GM23338 (cell line): ENCODE data around the gene HRK. TPM values are rescaled to one million over a fixed set of nuclear protein-coding genes. Genes with fewer than 3 reads are reported as not detected.
"Not testable (repeated sequence)": the region's sequence is repeated elsewhere in the genome, so short reads cannot be mapped to it uniquely, and the experiment has no call there.

Source experiments
- ATAC-seq: fragments of 200-7000 bp; cut with Tn5 transposase; 3 replicates; pipeline ENCODE4 v1.9.1; 2020
- DNase-seq: peaks from one replicate; pipeline ENCODE4 v3.0.0-alpha.2; 2015; ENCODE audit warnings: low spot score
- H2AFZ ChIP-seq: fragments of 200-600 bp; sonication (generic); 2 replicates; pipeline ENCODE4 v1.8.0; 2016; ENCODE audit warnings: antibody characterized with exemption, mild to moderate bottlenecking, moderate library complexity
- H3F3A ChIP-seq: fragments of 200-600 bp; sonication (generic); replicated peaks from 2 replicates; pipeline ENCODE4 v1.8.0; 2017; ENCODE audit warnings: antibody characterized with exemption, mixed run types, low read depth
- H3K27ac ChIP-seq: fragments of 200-600 bp; sonication (generic); 2 replicates; pipeline ENCODE4 v1.6.1; 2016; ENCODE audit warnings: low read depth
- H3K27me3 ChIP-seq: fragments of 200-600 bp; sonication (generic); 2 replicates; pipeline ENCODE4 v1.8.0; 2016; ENCODE audit warnings: mild to moderate bottlenecking, mixed run types, moderate library complexity; ENCODE audit not compliant: insufficient read depth
- H3K36me3 ChIP-seq: fragments of 200-600 bp; sonication (generic); 2 replicates; pipeline ENCODE4 v1.8.0; 2016; ENCODE audit warnings: mild to moderate bottlenecking; ENCODE audit not compliant: insufficient read depth
- H3K4me1 ChIP-seq: fragments of 200-600 bp; sonication (generic); 2 replicates; pipeline ENCODE4 v1.8.0; 2016; ENCODE audit warnings: mild to moderate bottlenecking, moderate library complexity; ENCODE audit not compliant: insufficient read depth
- H3K4me2 ChIP-seq: fragments of 200-600 bp; sonication (generic); 2 replicates; pipeline ENCODE4 v1.7.1; 2017; ENCODE audit warnings: mixed run types
- H3K4me3 ChIP-seq: fragments of 200-600 bp; sonication (generic); 2 replicates; pipeline ENCODE4 v1.6.1; 2016; ENCODE audit warnings: mixed run types
- H3K79me2 ChIP-seq: fragments of 200-600 bp; sonication (generic); replicated peaks from 2 replicates; pipeline ENCODE4 v1.8.0; 2017; ENCODE audit warnings: mild to moderate bottlenecking; ENCODE audit not compliant: insufficient read depth
- H3K9me2 ChIP-seq: fragments of 200-600 bp; sonication (generic); 2 replicates; pipeline ENCODE4 v1.8.0; 2017; ENCODE audit not compliant: insufficient read depth
- H4K20me1 ChIP-seq: fragments of 200-600 bp; sonication (generic); replicated peaks from 2 replicates; pipeline ENCODE4 v1.8.0; 2017; ENCODE audit warnings: mild to moderate bottlenecking; ENCODE audit not compliant: insufficient read depth
- H3K27ac Mint-ChIP-seq: 2 replicates; pipeline ENCODE4 v1.8.0; 2020; ENCODE audit warnings: inconsistent platforms, mild to moderate bottlenecking, moderate library complexity, mixed read lengths
- H3K27me3 Mint-ChIP-seq: 3 replicates; pipeline ENCODE4 v1.8.0; 2022; ENCODE audit warnings: low read depth, mild to moderate bottlenecking, moderate library complexity, mixed read lengths, inconsistent platforms; ENCODE audit not compliant: insufficient read depth, poor library complexity
- H3K36me3 Mint-ChIP-seq: 3 replicates; pipeline ENCODE4 v1.8.0; 2021; ENCODE audit warnings: low read depth, mild to moderate bottlenecking, inconsistent platforms, moderate library complexity, mixed read lengths
- H3K4me1 Mint-ChIP-seq: 3 replicates; pipeline ENCODE4 v1.8.0; 2020; ENCODE audit warnings: mild to moderate bottlenecking, inconsistent platforms, mixed read lengths
- H3K4me3 Mint-ChIP-seq: 3 replicates; pipeline ENCODE4 v1.8.0; 2021; ENCODE audit warnings: moderate library complexity, mild to moderate bottlenecking, inconsistent platforms, mixed read lengths
- H3K9me3 Mint-ChIP-seq: 3 replicates; pipeline ENCODE4 v1.8.0; 2020; ENCODE audit warnings: moderate library complexity, mild to moderate bottlenecking, inconsistent platforms, mixed read lengths
- CREB1 ChIP-seq: fragments of 250-450 bp; sonication (Bioruptor Pico); IDR thresholded peaks from 2 replicates; pipeline ENCODE4 v1.5.0; 2020; ENCODE audit warnings: low read depth, mild to moderate bottlenecking, moderate library complexity
- CTCF ChIP-seq, 2 experiments: fragments of 200-600 bp in 1 of 2; sonication (generic) in 1 of 2; conservative IDR thresholded peaks; 2 replicates each; pipeline versions ENCODE4 v1.5.1 to v1.6.1; 2016 to 2017; ENCODE audit warnings: antibody characterized with exemption in 2 of 2, low read depth in 2 of 2, mild to moderate bottlenecking in 2 of 2, moderate library complexity in 1 of 2
- EZH2phosphoT487 ChIP-seq: fragments of 200-600 bp; sonication (generic); IDR thresholded peaks from one replicate; pipeline ENCODE4 v1.8.1; 2018; ENCODE audit warnings: antibody characterized with exemption; ENCODE audit not compliant: unreplicated experiment
- NANOG ChIP-seq: IDR thresholded peaks from 2 replicates; pipeline ENCODE4 v1.6.1; 2016; ENCODE audit warnings: antibody characterized with exemption, borderline replicate concordance
- POLR2AphosphoS5 ChIP-seq: IDR thresholded peaks from 2 replicates; pipeline ENCODE4 v1.6.1; 2016; ENCODE audit warnings: antibody characterized with exemption, low read depth
- REST ChIP-seq: IDR thresholded peaks from one replicate; pipeline ENCODE4 v1.6.1; 2018; ENCODE audit warnings: antibody characterized with exemption; ENCODE audit not compliant: unreplicated experiment
- ZNF114 ChIP-seq: fragments of 250-450 bp; sonication (Bioruptor Pico); IDR thresholded peaks from 2 replicates; pipeline ENCODE4 v1.5.0; 2020; ENCODE audit warnings: mild to moderate bottlenecking, moderate library complexity
- ZNF331 ChIP-seq: fragments of 250-450 bp; sonication (Bioruptor Pico); IDR thresholded peaks from 2 replicates; pipeline ENCODE4 v1.5.0; 2020; ENCODE audit warnings: low read depth, mild to moderate bottlenecking, moderate library complexity
- polyA plus RNA-seq: library from polyadenylated mRNA; unstranded; fragments of >200 nt; fragmentation: Nextera tagmentation; extraction: Ambion mirVana; gene quantifications from 2 replicates; pipeline ENCODE4 v1.2.1, GENCODE V29; 2016
- total RNA-seq: library from RNA; depleted of rRNA; stranded (reverse); fragments of >200 nt; shearing (Covaris generic); gene quantifications from 2 replicates; pipeline ENCODE4 v1.2.3, GENCODE V29; 2014

HRK gene
- total and polyA plus RNA-seq, 2 experiments from 2014 or later: 1.7 to 1.9 TPM

GRCh38 chr12:116818948-116819832 is 62.1 kb downstream of the HRK start:
- ATAC-seq (peak; percentile 88), DNase-seq (peak; percentile 86)
- Histone ChIP-seq H4K20me1 (no peaks in the 10 kb centered on the region), H3K36me3 (no peaks in the 10 kb centered on the region), H2AFZ (peak overlapping the region; percentile 100), H3F3A (peaks cover 9% of the 10 kb centered on the region; the same call in 1 of the 2 replicates), H3K27me3 (no peaks in the 10 kb centered on the region), H3K79me2 (no peaks in the 10 kb centered on the region), H3K4me3 (peak overlapping the region; percentile 99), H3K9me2 (no peaks in the 10 kb centered on the region), H3K4me1 (peaks cover 11% of the 10 kb centered on the region), H3K4me2 (peak overlapping the region; percentile 99), H3K27ac (peak overlapping the region; percentile 100)
- TF ChIP-seq POLR2AphosphoS5 (peak; percentile 62), CREB1 (CRISPR knock-in tag) (peak; percentile 98), NANOG (no peak)
- H3K36me3 Mint-ChIP-seq: no peaks in the 10 kb centered on the region
- peaks cover 20% of the 10 kb centered on the region for H3K4me1 Mint-ChIP-seq
- peak overlapping the region; percentile 97 for H3K4me3 Mint-ChIP-seq
- H3K9me3 Mint-ChIP-seq: no peaks in the 10 kb centered on the region
- H3K27me3 Mint-ChIP-seq: peaks cover 10% of the 10 kb centered on the region
- H3K27ac Mint-ChIP-seq: peak overlapping the region; percentile 99

- peaks cover 20% of the 10 kb centered on the region for H3K4me1 Mint-ChIP-seq
- Histone ChIP-seq H4K20me1 (no peaks in the 10 kb centered on the region), H3K9me2 (no peaks in the 10 kb centered on the region), H3K27me3 (no peaks in the 10 kb centered on the region), H3K4me2 (peak overlapping the region; percentile 99), H3K36me3 (no peaks in the 10 kb centered on the region), H3K4me3 (peak overlapping the region; percentile 99), H3K27ac (peak overlapping the region; percentile 100), H3K79me2 (no peaks in the 10 kb centered on the region), H3F3A (peaks cover 9% of the 10 kb centered on the region; the same call in 1 of the 2 replicates), H3K4me1 (peaks cover 11% of the 10 kb centered on the region), H2AFZ (peak overlapping the region; percentile 100)
- no peaks in the 10 kb centered on the region for H3K9me3 Mint-ChIP-seq
- no peak for DNase-seq
- peak overlapping the region; percentile 99 for H3K27ac Mint-ChIP-seq
- no peak for TF ChIP-seq CTCF (conservative IDR thresholded peaks at IDR 0.05; ENCODE audit: low read depth in 2 of 2)
- TF ChIP-seq ZNF114 (CRISPR knock-in tag): no peak
- TF ChIP-seq NANOG: no peak
- no peak for TF ChIP-seq EZH2phosphoT487
- TF ChIP-seq ZNF331 (CRISPR knock-in tag): no peak
- TF ChIP-seq REST: no peak
- H3K36me3 Mint-ChIP-seq: no peaks in the 10 kb centered on the region
- peak overlapping the region; percentile 97 for H3K4me3 Mint-ChIP-seq
- H3K27me3 Mint-ChIP-seq: peaks cover 10% of the 10 kb centered on the region
- no peak for ATAC-seq
Measured at GRCh38 chr12:116818341-116818856, 62.8 kb downstream of the HRK start.

- DNase-seq, H3K27me3 Mint-ChIP-seq, H4K20me1 ChIP-seq, H3K79me2 ChIP-seq, H3K4me1 Mint-ChIP-seq, H3K4me2 ChIP-seq, H3K9me3 Mint-ChIP-seq, H3F3A ChIP-seq, H3K27me3 ChIP-seq, H2AFZ ChIP-seq, H3K27ac ChIP-seq, H3K36me3 ChIP-seq, H3K36me3 Mint-ChIP-seq, H3K9me2 ChIP-seq, H3K27ac Mint-ChIP-seq, H3K4me3 Mint-ChIP-seq, H3K4me1 ChIP-seq, H3K4me3 ChIP-seq, ATAC-seq: not testable (repeated sequence)
Measured at GRCh38 chr12:116814766-116815165, 66.5 kb downstream of the HRK start.
